ENCODE measurements around the gene TTC34. TPM values are rescaled to one million over a fixed set of nuclear protein-coding genes. Genes with fewer than 3 reads are reported as not detected.

The TTC34 gene
- total and polyA plus RNA-seq, 5 donors from 2014 or later, result 0.05 to 1.1 (median 0.13) TPM

GRCh38 chr1:2639607-2640521, 161.6 kb downstream of the TTC34 start:
- Mint-ChIP-seq H3K36me3 (no peaks in the 10 kb centered on the region), H3K27ac (peak overlapping the region in 1 of 3 donors; percentile 66), H3K4me3 (peak overlapping the region in 1 of 4 donors; percentile 82), H3K4me1 (peaks cover 0 to 16% (median 4%) of the 10 kb centered on the region in 4 donors), H3K9me3 (peaks cover 0 to 5% (median 1%) of the 10 kb centered on the region in 7 donors), H3K27me3 (no peaks in the 10 kb centered on the region)
- no peak for ATAC-seq (ENCODE audit: low read depth in 2 of 2)
- Histone ChIP-seq H3K27ac (ENCODE audit: insufficient read depth, low read length, poor library complexity, severe bottlenecking) (no peak overlapping the region), H3K4me1 (ENCODE audit: control insufficient read depth, insufficient read depth, low read length, poor library complexity, severe bottlenecking) (peaks cover 22% of the 10 kb centered on the region), H3K9me3 (ENCODE audit: control insufficient read depth in 2 of 2, low read length in 2 of 2) (no peaks in the 10 kb centered on the region), H3K36me3 (ENCODE audit: control insufficient read depth, insufficient read depth, low read length) (no peaks in the 10 kb centered on the region), H3K27me3 (ENCODE audit: control insufficient read depth, insufficient read depth, low read length) (no peaks in the 10 kb centered on the region), H3K4me3 (ENCODE audit: low read depth, low read length) (no peak overlapping the region)
- DNase-seq, result no peak

- Histone ChIP-seq H3K4me3 (ENCODE audit: low read depth, low read length) (no peak overlapping the region), H3K27ac (ENCODE audit: insufficient read depth, low read length, poor library complexity, severe bottlenecking) (no peak overlapping the region), H3K9me3 (ENCODE audit: control insufficient read depth in 2 of 2, low read length in 2 of 2) (no peaks in the 10 kb centered on the region), H3K27me3 (ENCODE audit: control insufficient read depth, insufficient read depth, low read length) (no peaks in the 10 kb centered on the region), H3K4me1 (ENCODE audit: control insufficient read depth, insufficient read depth, low read length, poor library complexity, severe bottlenecking) (peaks cover 22% of the 10 kb centered on the region), H3K36me3 (ENCODE audit: control insufficient read depth, insufficient read depth, low read length) (no peaks in the 10 kb centered on the region)
- H3K27me3 Mint-ChIP-seq, result no peaks in the 10 kb centered on the region
- no peak for DNase-seq
- H3K9me3 Mint-ChIP-seq, result peaks cover 0 to 5% (median 1%) of the 10 kb centered on the region in 7 donors
- ATAC-seq (ENCODE audit: low read depth in 2 of 2), result no peak
- H3K36me3 Mint-ChIP-seq, result no peaks in the 10 kb centered on the region
- peaks cover 0 to 16% (median 4%) of the 10 kb centered on the region in 4 donors for H3K4me1 Mint-ChIP-seq
- H3K4me3 Mint-ChIP-seq, result peak overlapping the region in 1 of 4 donors; percentile 71
- peak overlapping the region in 2 of 3 donors; percentile 54 to 79 for H3K27ac Mint-ChIP-seq
These were observed 162.3 kb downstream of the TTC34 start for GRCh38 chr1:2639203-2639602.

- H3K27me3 Mint-ChIP-seq, result no peaks in the 10 kb centered on the region
- ATAC-seq (ENCODE audit: low read depth in 2 of 2), result no peak
- no peaks in the 10 kb centered on the region for H3K36me3 Mint-ChIP-seq
- H3K27me3 ChIP-seq (ENCODE audit: control insufficient read depth, insufficient read depth, low read length), result no peaks in the 10 kb centered on the region
- H3K4me3 Mint-ChIP-seq, result peak overlapping the region in 2 of 4 donors; percentile 21 to 71
- H3K9me3 Mint-ChIP-seq, result peaks cover 0 to 5% (median 0%) of the 10 kb centered on the region in 7 donors
- H3K4me1 ChIP-seq (ENCODE audit: control insufficient read depth, insufficient read depth, low read length, poor library complexity, severe bottlenecking), result peaks cover 20% of the 10 kb centered on the region
- no peaks in the 10 kb centered on the region for H3K36me3 ChIP-seq (ENCODE audit: control insufficient read depth, insufficient read depth, low read length)
- no peak for DNase-seq
- H3K27ac ChIP-seq (ENCODE audit: insufficient read depth, low read length, poor library complexity, severe bottlenecking), result no peak overlapping the region
- peak overlapping the region in 2 of 3 donors; percentile 54 to 79 for H3K27ac Mint-ChIP-seq
- no peak overlapping the region for H3K4me3 ChIP-seq (ENCODE audit: low read depth, low read length)
- H3K4me1 Mint-ChIP-seq, result peaks cover 0 to 13% (median 3%) of the 10 kb centered on the region in 4 donors
- no peaks in the 10 kb centered on the region for H3K9me3 ChIP-seq (ENCODE audit: control insufficient read depth in 2 of 2, low read length in 2 of 2)
These were observed 162.9 kb downstream of the TTC34 start for GRCh38 chr1:2638466-2639115.

GRCh38 chr1:2637442-2638145, 163.9 kb downstream of the TTC34 start:
- no peaks in the 10 kb centered on the region for H3K36me3 Mint-ChIP-seq
- H3K9me3 ChIP-seq (ENCODE audit: control insufficient read depth in 2 of 2, low read length in 2 of 2), result no peaks in the 10 kb centered on the region
- peaks cover 0 to 5% (median 0%) of the 10 kb centered on the region in 7 donors for H3K9me3 Mint-ChIP-seq
- DNase-seq, result no peak
- no peaks in the 10 kb centered on the region for H3K27me3 ChIP-seq (ENCODE audit: control insufficient read depth, insufficient read depth, low read length)
- no peak overlapping the region for H3K27ac ChIP-seq (ENCODE audit: insufficient read depth, low read length, poor library complexity, severe bottlenecking)
- H3K4me3 Mint-ChIP-seq, result peak overlapping the region in 1 of 4 donors; percentile 64
- ATAC-seq (ENCODE audit: low read depth in 2 of 2), result no peak
- H3K36me3 ChIP-seq (ENCODE audit: control insufficient read depth, insufficient read depth, low read length), result no peaks in the 10 kb centered on the region
- peaks cover 14% of the 10 kb centered on the region for H3K4me1 ChIP-seq (ENCODE audit: control insufficient read depth, insufficient read depth, low read length, poor library complexity, severe bottlenecking)
- no peak overlapping the region for H3K4me3 ChIP-seq (ENCODE audit: low read depth, low read length)
- peaks cover 0 to 8% (median 0%) of the 10 kb centered on the region in 4 donors for H3K4me1 Mint-ChIP-seq
- no peaks in the 10 kb centered on the region for H3K27me3 Mint-ChIP-seq
- no peak overlapping the region for H3K27ac Mint-ChIP-seq

- Histone ChIP-seq H3K9me3 (ENCODE audit: control insufficient read depth in 2 of 2, low read length in 2 of 2) (no peaks in the 10 kb centered on the region), H3K4me1 (ENCODE audit: control insufficient read depth, insufficient read depth, low read length, poor library complexity, severe bottlenecking) (peaks cover 5% of the 10 kb centered on the region), H3K27ac (ENCODE audit: insufficient read depth, low read length, poor library complexity, severe bottlenecking) (no peak overlapping the region), H3K4me3 (ENCODE audit: low read depth, low read length) (no peak overlapping the region), H3K36me3 (ENCODE audit: control insufficient read depth, insufficient read depth, low read length) (no peaks in the 10 kb centered on the region), H3K27me3 (ENCODE audit: control insufficient read depth, insufficient read depth, low read length) (no peaks in the 10 kb centered on the region)
- Mint-ChIP-seq H3K4me3 (peak overlapping the region in 2 of 4 donors; percentile 47 to 64), H3K9me3 (peaks cover 0 to 5% (median 0%) of the 10 kb centered on the region in 7 donors), H3K4me1 (peaks cover 0 to 2% (median 0%) of the 10 kb centered on the region in 4 donors), H3K27ac (peak overlapping the region in 1 of 3 donors; percentile 51), H3K36me3 (no peaks in the 10 kb centered on the region), H3K27me3 (peaks cover 6% of the 10 kb centered on the region)
- DNase-seq, result no peak
- no peak for ATAC-seq (ENCODE audit: low read depth in 2 of 2)
These were observed 164.8 kb downstream of the TTC34 start for GRCh38 chr1:2636733-2637132.

- ATAC-seq (ENCODE audit: low read depth in 2 of 2), result no peak
These were observed 166.0 kb downstream of the TTC34 start for GRCh38 chr1:2635361-2636010.

GRCh38 chr1:2633936-2634491, 167.5 kb downstream of the TTC34 start:
- Histone ChIP-seq H3K4me3 (ENCODE audit: low read depth, low read length) (no peak overlapping the region), H3K9me3 (ENCODE audit: control insufficient read depth in 2 of 2, low read length in 2 of 2) (no peaks in the 10 kb centered on the region), H3K27me3 (ENCODE audit: control insufficient read depth, insufficient read depth, low read length) (no peaks in the 10 kb centered on the region), H3K36me3 (ENCODE audit: control insufficient read depth, insufficient read depth, low read length) (no peaks in the 10 kb centered on the region), H3K27ac (ENCODE audit: insufficient read depth, low read length, poor library complexity, severe bottlenecking) (no peak overlapping the region), H3K4me1 (ENCODE audit: control insufficient read depth, insufficient read depth, low read length, poor library complexity, severe bottlenecking) (peaks cover 1% of the 10 kb centered on the region)
- no peak for DNase-seq
- Mint-ChIP-seq H3K36me3 (no peaks in the 10 kb centered on the region), H3K27ac (no peak overlapping the region), H3K27me3 (peaks cover 20% of the 10 kb centered on the region), H3K4me1 (peaks cover 0 to 7% (median 0%) of the 10 kb centered on the region in 4 donors), H3K9me3 (peaks cover 0 to 5% (median 1%) of the 10 kb centered on the region in 7 donors), H3K4me3 (no peak overlapping the region)
- no peak for ATAC-seq (ENCODE audit: low read depth in 2 of 2)

More at GRCh38 chr1:2635361-2636010, 166.0 kb downstream of the TTC34 start:
- Mint-ChIP-seq H3K4me1 (peaks cover 0 to 4% (median 0%) of the 10 kb centered on the region in 4 donors), H3K4me3 (no peak overlapping the region), H3K36me3 (no peaks in the 10 kb centered on the region), H3K27ac (no peak overlapping the region), H3K27me3 (peaks cover 13% of the 10 kb centered on the region), H3K9me3 (peaks cover 0 to 5% (median under 1%) of the 10 kb centered on the region in 7 donors)
- Histone ChIP-seq H3K9me3 (ENCODE audit: control insufficient read depth in 2 of 2, low read length in 2 of 2) (no peaks in the 10 kb centered on the region), H3K27ac (ENCODE audit: insufficient read depth, low read length, poor library complexity, severe bottlenecking) (no peak overlapping the region), H3K36me3 (ENCODE audit: control insufficient read depth, insufficient read depth, low read length) (no peaks in the 10 kb centered on the region), H3K4me3 (ENCODE audit: low read depth, low read length) (no peak overlapping the region), H3K27me3 (ENCODE audit: control insufficient read depth, insufficient read depth, low read length) (no peaks in the 10 kb centered on the region), H3K4me1 (ENCODE audit: control insufficient read depth, insufficient read depth, low read length, poor library complexity, severe bottlenecking) (no peaks in the 10 kb centered on the region)
- no peak for DNase-seq

All from CD4-positive, CD25-positive, alpha-beta regulatory T cell (primary cell).